ENCODE measurements around the gene FXYD7. TPM values are rescaled to one million over a fixed set of nuclear protein-coding genes. Genes with fewer than 3 reads are reported as not detected.

Gene FXYD7
- total RNA-seq, 1 donor from 2014 or later = not detected

DNA sequence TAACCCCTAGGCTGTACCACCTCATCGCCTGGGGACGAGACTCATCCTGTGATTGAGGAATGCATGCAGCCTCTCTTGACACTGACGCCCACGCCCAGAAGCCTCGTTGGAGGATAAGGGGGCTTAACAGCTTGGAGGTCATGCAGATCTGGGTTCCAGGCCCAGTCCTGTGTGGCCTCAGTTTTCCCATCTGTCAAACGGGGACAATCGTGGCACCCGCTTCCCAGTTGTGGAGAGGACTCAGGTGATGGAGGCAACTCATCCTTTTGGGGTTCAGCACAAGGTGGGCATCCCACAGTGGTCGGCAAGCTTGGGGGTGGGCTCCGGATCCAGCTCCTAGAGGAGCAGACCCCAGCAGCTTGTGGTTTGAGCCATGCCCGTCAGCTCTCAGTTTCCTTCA is 6.8 kb upstream of the FXYD7 start:
- Mint-ChIP-seq H3K4me3 (ENCODE audit: low read depth) (no peak overlapping the region), H3K36me3 (ENCODE audit: low read depth) (no peaks in the 10 kb centered on the region), H3K27me3 (ENCODE audit: low read depth) (peaks cover 10% of the 10 kb centered on the region), H3K9me3 (no peaks in the 10 kb centered on the region), H3K4me1 (ENCODE audit: low read depth) (peaks cover 7% of the 10 kb centered on the region), H3K27ac (no peak overlapping the region)
- no peak for DNase-seq (ENCODE audit: low spot score)
- intact Hi-C loops (cut with micrococcal nuclease) = loop anchor here (5.0 kb wide), 1 partner anchor 69 kb away; no protein-coding TSS in a partner anchor

DNA sequence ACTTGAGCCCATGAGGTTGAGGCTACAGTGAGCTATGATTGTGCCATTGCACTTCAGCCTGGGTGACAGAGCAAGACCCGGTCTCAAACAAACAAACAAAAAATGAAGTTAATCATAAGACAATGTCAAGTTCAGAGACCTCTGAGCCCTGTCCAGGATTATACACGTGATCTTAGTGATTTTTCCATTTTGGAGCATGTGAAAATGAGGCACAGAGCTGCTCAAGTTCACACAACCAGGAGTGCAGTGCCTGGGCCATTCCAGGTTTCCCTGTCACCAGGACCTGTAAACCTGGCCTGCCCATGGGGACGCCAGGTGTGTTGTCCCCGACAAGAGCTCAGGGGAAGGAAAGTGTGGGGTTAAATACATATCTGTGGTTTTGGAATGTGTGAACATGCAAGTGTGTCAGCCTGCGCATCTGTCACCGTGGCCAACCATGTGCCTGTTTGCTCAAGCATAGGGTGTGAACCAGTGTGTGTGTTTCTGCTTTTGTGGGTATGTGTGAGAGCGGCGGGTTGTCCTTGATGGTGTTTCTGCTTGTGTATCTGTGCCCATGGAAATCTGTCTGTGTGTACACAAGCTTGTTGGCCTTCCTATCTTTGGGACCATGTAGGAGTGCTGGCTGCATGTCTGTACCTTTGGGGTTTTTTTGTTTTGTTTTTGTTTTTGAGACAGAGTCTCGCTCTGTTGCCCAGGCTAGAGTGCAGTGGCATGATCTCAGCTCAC is 5.9 kb upstream of the FXYD7 start:
- Mint-ChIP-seq H3K4me3 (ENCODE audit: low read depth) (no peak overlapping the region), H3K9me3 (no peaks in the 10 kb centered on the region), H3K4me1 (ENCODE audit: low read depth) (peaks cover 15% of the 10 kb centered on the region), H3K36me3 (ENCODE audit: low read depth) (no peaks in the 10 kb centered on the region), H3K27ac (no peak overlapping the region), H3K27me3 (ENCODE audit: low read depth) (peaks cover 17% of the 10 kb centered on the region)
- DNase-seq (ENCODE audit: low spot score) = no peak
- intact Hi-C loops (cut with micrococcal nuclease) = loop anchor here (5.0 kb wide), 1 partner anchor 70 kb away; no protein-coding TSS in a partner anchor

DNA sequence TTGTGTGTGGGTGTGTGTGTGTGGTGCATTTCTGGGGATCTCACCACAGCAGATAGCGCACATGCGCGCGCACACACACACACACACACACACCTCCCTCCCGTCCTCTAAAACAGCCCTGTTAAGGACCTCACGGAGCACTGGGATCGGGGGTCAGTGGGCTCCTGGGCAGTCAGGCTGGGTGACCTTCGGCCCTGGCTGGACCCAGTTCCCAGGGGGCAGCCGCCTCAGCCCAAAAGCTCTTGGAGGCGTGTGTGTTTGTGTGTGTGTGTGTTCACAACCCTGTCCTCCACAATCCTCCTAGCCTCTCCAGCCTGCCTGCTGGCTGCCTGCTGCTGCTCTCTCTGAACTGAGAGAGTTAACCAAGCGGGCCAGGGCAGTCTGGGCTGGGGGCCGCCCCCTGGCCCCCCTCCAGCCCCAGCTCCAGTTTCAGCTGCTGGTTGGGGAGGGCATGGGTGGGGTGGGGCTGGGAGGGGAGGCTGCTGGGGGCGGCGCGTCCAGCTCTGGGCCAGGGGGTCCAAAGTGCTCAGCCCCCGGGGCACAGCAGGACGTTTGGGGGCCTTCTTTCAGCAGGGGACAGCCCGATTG is 4.7 kb upstream of the FXYD7 start, which contains the start of gene FXYD1:
Gene FXYD1, plus strand, starts transcription at position 520 of the 588 bp plus-strand sequence. CDS start 1,256 bp downstream, outside the sequence.
- Mint-ChIP-seq H3K27me3 (ENCODE audit: low read depth) (peaks cover 19% of the 10 kb centered on the region), H3K36me3 (ENCODE audit: low read depth) (no peaks in the 10 kb centered on the region), H3K4me1 (ENCODE audit: low read depth) (peaks cover 16% of the 10 kb centered on the region), H3K4me3 (ENCODE audit: low read depth) (no peak within 1 kb of the TSS), H3K9me3 (no peaks in the 10 kb centered on the region), H3K27ac (no peak within 1 kb of the TSS)
- no peak for DNase-seq (ENCODE audit: low spot score)
- intact Hi-C loops (cut with micrococcal nuclease) = loop anchor here (5.0 kb wide), 1 partner anchor 71 kb away; no protein-coding TSS in a partner anchor

GRCh38 chr19:35140207-35140961 is 2.7 kb upstream of the FXYD7 start:
- intact Hi-C loops (cut with micrococcal nuclease) = loop anchor here (5.0 kb wide), 1 partner anchor 127 kb away; the partner anchor contains the start of gene USF2
- H3K36me3 Mint-ChIP-seq (ENCODE audit: low read depth) = no peaks in the 10 kb centered on the region
- H3K4me3 Mint-ChIP-seq (ENCODE audit: low read depth) = no peak overlapping the region
- no peak for DNase-seq (ENCODE audit: low spot score)
- no peaks in the 10 kb centered on the region for H3K9me3 Mint-ChIP-seq
- H3K27me3 Mint-ChIP-seq (ENCODE audit: low read depth) = peaks cover 29% of the 10 kb centered on the region
- H3K27ac Mint-ChIP-seq = no peak overlapping the region
- H3K4me1 Mint-ChIP-seq (ENCODE audit: low read depth) = peaks cover 22% of the 10 kb centered on the region

GRCh38 chr19:35140962-35141836 is 1.9 kb upstream of the FXYD7 start:
- DNase-seq (ENCODE audit: low spot score) = peak; percentile 88
- intact Hi-C loops (cut with micrococcal nuclease) = loop anchor here (1.0 to 5.0 kb wide), 2 partner anchors 17 to 126 kb away; partner anchors contain the start of gene USF2
- H3K9me3 Mint-ChIP-seq = no peaks in the 10 kb centered on the region
- H3K4me1 Mint-ChIP-seq (ENCODE audit: low read depth) = peaks cover 21% of the 10 kb centered on the region
- peak overlapping the region; percentile 59 for H3K27ac Mint-ChIP-seq
- peak overlapping the region; percentile 74 for H3K4me3 Mint-ChIP-seq (ENCODE audit: low read depth)
- H3K36me3 Mint-ChIP-seq (ENCODE audit: low read depth) = no peaks in the 10 kb centered on the region
- peaks cover 29% of the 10 kb centered on the region for H3K27me3 Mint-ChIP-seq (ENCODE audit: low read depth)

DNA sequence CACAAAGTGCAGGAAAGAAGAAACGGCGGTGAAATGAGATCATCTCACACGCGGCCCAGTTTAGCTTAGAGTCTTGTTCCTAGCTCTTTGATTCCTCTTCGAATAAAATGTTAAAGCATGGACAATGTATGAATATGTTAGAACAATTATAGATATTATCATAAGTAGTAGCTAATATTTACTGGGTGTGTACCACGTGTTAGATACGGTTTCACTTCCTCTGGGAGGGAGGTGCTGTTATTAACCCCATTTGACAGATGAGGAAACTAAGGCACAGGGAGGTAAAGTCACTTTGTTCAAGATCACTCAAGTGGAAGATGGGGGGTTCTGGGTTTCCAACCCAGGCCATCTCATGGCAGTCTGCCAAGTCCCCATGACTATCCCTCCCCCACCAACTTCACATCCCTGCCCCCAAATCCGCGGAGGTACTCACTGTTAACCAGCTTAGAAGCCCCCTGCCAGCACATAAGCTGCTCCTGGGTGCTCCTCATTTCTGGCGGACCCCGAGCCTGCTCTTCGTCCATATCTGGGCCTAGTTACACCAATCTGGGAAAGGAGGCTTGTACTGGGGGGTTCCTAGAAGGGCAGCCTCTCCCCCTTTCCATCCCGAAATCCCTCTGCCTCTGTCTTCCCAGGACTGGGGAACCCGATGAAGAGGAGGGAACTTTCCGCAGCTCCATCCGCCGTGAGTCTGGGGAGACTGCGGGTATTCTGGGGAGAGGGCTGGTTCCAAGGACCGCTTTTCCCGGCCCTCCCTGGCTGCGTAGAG is 1.0 kb upstream of the FXYD7 start:
- Mint-ChIP-seq H3K4me1 (ENCODE audit: low read depth) (peaks cover 21% of the 10 kb centered on the region), H3K4me3 (ENCODE audit: low read depth) (peak overlapping the region; percentile 74), H3K27me3 (ENCODE audit: low read depth) (peaks cover 30% of the 10 kb centered on the region), H3K9me3 (no peaks in the 10 kb centered on the region), H3K36me3 (ENCODE audit: low read depth) (no peaks in the 10 kb centered on the region), H3K27ac (peak overlapping the region; percentile 59)
- intact Hi-C loops (cut with micrococcal nuclease) = loop anchor here (1.0 to 5.0 kb wide), 2 partner anchors 18 to 125 kb away; partner anchors contain the start of gene USF2
- no peak for DNase-seq (ENCODE audit: low spot score)

- no peak overlapping the region for H3K27ac Mint-ChIP-seq
- no peaks in the 10 kb centered on the region for H3K9me3 Mint-ChIP-seq
- peak; percentile 56 for DNase-seq (ENCODE audit: low spot score)
- H3K27me3 Mint-ChIP-seq (ENCODE audit: low read depth) = peaks cover 26% of the 10 kb centered on the region
- H3K4me1 Mint-ChIP-seq (ENCODE audit: low read depth) = peaks cover 21% of the 10 kb centered on the region
- H3K4me3 Mint-ChIP-seq (ENCODE audit: low read depth) = no peak overlapping the region
- H3K36me3 Mint-ChIP-seq (ENCODE audit: low read depth) = no peaks in the 10 kb centered on the region
- intact Hi-C loops (cut with micrococcal nuclease) = loop anchor here (5.0 kb wide), 1 partner anchor 125 kb away; the partner anchor contains the start of gene USF2
Observed at GRCh38 chr19:35142606-35143230, 337 bp upstream of the FXYD7 start.

- no peaks in the 10 kb centered on the region for H3K36me3 Mint-ChIP-seq (ENCODE audit: low read depth)
- no peaks in the 10 kb centered on the region for H3K9me3 Mint-ChIP-seq
- no peak for DNase-seq (ENCODE audit: low spot score)
- peaks cover 21% of the 10 kb centered on the region for H3K4me1 Mint-ChIP-seq (ENCODE audit: low read depth)
- no peak overlapping the region for H3K27ac Mint-ChIP-seq
- intact Hi-C loops (cut with micrococcal nuclease) = loop anchor here (5.0 kb wide), 1 partner anchor 123 kb away; the partner anchor contains the start of gene USF2
- H3K4me3 Mint-ChIP-seq (ENCODE audit: low read depth) = no peak overlapping the region
- peaks cover 26% of the 10 kb centered on the region for H3K27me3 Mint-ChIP-seq (ENCODE audit: low read depth)
Observed at GRCh38 chr19:35143818-35144217, 763 bp downstream of the FXYD7 start.

GRCh38 chr19:35144259-35144599 is 1.2 kb downstream of the FXYD7 start:
- H3K4me3 Mint-ChIP-seq (ENCODE audit: low read depth) = no peak overlapping the region
- peaks cover 24% of the 10 kb centered on the region for H3K27me3 Mint-ChIP-seq (ENCODE audit: low read depth)
- H3K4me1 Mint-ChIP-seq (ENCODE audit: low read depth) = peaks cover 21% of the 10 kb centered on the region
- H3K9me3 Mint-ChIP-seq = no peaks in the 10 kb centered on the region
- no peaks in the 10 kb centered on the region for H3K36me3 Mint-ChIP-seq (ENCODE audit: low read depth)
- no peak for DNase-seq (ENCODE audit: low spot score)
- intact Hi-C loops (cut with micrococcal nuclease) = loop anchor here (5.0 kb wide), 1 partner anchor 123 kb away; the partner anchor contains the start of gene USF2
- H3K27ac Mint-ChIP-seq = no peak overlapping the region

- Mint-ChIP-seq H3K4me1 (ENCODE audit: low read depth) (peaks cover 21% of the 10 kb centered on the region), H3K9me3 (no peaks in the 10 kb centered on the region), H3K27ac (no peak overlapping the region), H3K4me3 (ENCODE audit: low read depth) (no peak overlapping the region), H3K36me3 (ENCODE audit: low read depth) (no peaks in the 10 kb centered on the region), H3K27me3 (ENCODE audit: low read depth) (peaks cover 24% of the 10 kb centered on the region)
- intact Hi-C loops (cut with micrococcal nuclease) = loop anchor here (5.0 kb wide), 1 partner anchor 122 kb away; the partner anchor contains the start of gene USF2
- DNase-seq (ENCODE audit: low spot score) = no peak
Observed at GRCh38 chr19:35144600-35145436, 1.8 kb downstream of the FXYD7 start.
